Left hindlimb (tissue), 1 donor: ENCODE results near the gene CXADR.
"Not testable (repeated sequence)": the region's sequence is repeated elsewhere in the genome, so short reads cannot be mapped to it uniquely, and the experiment has no call there.

ENCODE experiments used
- DNase-seq: peaks from one replicate; pipeline ENCODE4 v3.0.0-alpha.2; 2018

CXADR gene

DNA sequence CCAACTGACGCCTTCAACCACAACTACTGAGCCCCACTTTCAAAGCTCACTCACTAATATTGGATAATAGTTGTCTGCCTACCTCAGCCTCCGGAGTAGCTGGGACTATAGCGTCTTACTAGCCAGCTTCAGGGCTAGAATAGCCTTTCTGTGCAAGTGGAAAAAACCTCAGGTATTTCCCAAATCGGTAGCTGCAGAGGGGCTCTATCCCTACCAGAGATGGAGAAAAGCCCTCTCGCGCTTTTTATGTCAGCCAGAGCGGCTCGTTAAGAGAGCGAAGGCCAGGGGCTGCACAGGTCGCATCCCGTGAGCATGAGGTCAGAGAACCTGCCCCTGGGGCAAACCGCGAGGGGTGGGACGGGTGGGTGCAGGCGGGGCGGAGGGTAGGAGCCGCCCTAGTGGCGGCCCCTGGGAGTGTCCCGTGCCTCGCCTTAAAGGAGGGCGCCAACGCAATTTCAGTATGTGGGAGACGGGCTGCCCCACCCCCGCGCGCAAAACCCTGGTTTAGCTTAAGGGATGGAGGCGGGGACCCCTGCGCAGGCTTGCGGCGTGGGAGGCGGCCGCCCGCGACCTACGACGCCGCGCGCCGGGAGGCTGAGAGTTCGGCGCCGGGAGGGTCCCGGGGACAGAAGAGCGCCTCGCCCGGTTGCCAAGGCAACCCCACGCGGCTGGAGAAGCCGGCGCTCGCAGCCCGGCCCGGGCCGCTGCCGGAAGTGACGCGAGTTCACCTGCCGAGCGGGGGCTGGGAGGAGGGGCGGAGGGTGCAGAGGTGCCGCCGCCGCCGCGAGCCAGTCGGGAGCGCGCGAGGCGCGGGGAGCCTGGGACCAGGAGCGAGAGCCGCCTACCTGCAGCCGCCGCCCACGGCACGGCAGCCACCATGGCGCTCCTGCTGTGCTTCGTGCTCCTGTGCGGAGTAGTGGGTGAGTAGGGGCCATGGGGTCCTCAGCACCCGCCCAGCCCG is at the start of gene CXADR:
CXADR (plus strand) TSS at position 791 of the 961 bp plus-strand sequence; CDS start at position 878, 87 bp downstream.
- peak; percentile 52 for DNase-seq

DNA sequence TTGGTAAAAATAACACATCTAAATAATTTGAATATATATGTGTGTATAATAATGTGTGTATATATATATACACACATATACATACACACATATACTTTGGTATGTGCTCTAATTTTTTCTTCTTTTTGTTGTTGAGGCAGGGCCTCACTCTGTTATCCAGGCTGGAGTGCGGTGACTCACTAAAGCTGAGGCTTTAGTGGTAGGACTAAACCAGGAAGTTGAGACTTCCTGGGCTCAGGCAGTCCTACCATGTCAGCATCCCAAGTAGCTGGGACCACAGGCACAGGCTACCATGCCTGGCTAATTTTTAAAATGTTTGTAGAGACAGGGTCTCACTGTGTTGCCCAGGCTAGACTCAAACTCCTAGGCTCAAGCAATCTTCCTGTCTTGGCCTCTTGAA is 46.7 kb upstream of the CXADR start:
- DNase-seq = no peak

DNA sequence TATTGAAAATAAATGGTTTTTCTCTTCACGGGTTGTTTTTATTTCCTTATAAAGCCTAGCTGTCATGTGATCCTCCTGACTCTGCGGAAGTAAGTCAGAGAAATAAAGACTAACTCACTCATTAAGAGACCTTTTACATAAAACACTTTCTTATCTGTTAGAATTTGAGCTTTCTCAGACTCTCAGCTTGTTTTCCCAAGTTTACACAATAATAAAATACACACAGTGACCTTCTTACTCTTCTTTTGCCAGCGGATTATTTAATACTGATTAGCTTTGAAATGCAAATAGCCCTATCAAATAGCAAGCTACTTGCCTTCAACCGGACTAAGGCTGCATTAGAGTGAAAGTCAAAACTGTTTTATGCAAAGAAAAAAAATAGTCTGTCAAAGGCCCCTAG is 45.5 kb upstream of the CXADR start:
- DNase-seq = no peak

DNA sequence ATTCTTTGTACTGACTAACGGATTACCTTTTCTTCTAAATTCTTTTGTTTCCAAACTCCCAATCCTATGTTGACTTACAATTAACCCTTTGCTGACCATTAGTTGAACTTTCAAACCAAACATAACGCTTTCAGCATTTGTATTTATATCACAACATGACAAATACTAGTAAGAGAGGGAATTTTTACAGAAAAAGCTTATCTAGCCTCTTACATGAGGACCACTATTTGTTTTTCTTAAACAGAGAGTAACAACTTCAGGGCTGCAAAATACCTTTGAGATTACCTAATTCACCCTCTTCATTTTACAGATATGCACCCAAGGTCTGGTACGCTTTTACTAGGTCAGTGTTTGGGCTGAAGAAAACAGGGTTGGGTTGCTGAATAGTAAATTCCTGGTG is 45.0 kb upstream of the CXADR start:
- DNase-seq = no peak

DNA sequence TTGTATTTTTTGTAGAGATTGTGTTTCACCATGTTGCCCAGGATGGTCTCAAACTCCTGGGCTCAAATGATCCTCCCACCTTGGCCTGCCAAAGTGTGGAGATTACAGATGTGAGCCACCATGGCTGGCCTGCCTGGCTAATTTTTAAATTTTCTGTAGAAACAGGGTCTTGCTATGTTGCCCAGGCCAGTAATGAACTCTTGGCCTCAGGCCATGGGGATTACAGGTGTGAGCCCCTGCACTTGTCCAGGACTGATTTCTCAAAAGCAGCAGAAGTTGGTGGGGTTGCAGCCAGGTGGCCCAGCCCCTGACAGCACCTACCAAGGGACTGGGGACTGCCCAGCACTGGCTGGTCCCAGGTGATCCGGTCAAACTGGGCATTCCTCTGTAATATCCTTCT is 44.1 kb upstream of the CXADR start:
- no peak for DNase-seq

DNA sequence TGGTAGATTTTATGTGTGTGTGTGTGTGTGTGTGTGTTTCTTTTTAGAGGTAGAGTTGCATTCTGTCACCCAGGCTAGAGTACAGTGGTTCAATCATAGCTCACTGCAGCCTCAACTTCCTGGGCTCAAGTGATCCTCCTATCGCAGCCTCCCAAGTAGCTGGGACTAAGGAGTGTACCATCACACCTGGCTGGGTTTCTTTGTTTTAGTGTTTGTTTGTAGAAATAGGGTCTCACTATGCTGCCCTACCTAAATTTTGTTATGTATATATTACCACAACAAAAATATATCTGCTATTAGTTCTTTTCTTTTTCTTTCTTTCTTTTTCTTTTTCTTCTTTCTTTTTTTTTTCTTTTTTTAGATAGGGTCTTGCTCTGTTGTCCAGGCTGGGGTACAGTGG is 43.1 kb upstream of the CXADR start:
- no peak for DNase-seq

DNA sequence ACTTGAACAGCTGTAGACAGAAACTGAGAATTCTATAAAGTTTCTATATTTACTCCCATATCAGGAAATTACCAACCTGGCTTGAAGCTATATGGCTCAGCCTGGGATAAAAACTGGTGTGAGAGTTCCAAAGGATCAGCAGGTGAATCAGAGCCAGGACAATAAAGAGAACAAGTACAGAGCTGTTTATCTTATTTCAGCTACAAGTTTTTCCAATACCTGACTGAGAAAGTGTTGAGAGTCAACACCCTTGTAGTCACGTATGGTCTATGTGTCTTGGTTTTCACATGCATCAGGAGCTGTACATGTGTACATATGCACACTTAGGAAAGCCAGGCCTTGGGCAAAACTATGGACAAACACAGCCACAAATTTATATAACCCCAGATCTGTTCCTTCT is 40.7 kb upstream of the CXADR start:
- no peak for DNase-seq

DNA sequence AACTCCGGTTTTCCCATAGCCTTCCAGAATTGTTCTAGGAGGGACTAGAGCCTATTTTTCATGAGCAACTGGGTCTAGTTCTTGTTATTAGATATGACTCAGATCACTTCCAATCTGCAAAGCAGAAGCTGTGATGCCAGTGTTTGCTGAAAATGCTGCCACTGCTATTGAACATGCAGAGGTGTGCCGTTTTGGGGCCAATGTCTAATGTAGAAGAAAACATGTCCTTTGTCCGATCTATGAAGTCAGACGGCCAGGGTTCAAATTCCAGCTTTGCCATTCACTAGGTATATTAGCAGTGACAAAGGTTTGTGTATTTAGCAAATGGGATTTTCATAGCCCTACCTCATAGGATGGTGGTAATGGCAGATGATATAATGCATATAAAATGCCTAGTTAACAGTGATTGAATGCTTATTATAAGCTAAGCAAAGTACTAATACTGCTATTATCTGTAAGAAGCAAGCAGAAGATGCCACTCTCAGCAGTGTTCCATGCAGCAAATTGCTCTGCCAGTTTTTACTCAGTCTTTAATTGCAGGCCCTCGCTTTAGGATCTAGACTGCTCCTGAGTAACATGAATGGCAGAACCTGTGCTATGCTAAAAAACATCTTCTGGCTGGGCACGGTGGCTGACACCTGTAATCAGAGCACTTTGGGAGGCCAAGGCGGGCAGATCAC is 40.1 kb upstream of the CXADR start:
- DNase-seq = no peak

DNA sequence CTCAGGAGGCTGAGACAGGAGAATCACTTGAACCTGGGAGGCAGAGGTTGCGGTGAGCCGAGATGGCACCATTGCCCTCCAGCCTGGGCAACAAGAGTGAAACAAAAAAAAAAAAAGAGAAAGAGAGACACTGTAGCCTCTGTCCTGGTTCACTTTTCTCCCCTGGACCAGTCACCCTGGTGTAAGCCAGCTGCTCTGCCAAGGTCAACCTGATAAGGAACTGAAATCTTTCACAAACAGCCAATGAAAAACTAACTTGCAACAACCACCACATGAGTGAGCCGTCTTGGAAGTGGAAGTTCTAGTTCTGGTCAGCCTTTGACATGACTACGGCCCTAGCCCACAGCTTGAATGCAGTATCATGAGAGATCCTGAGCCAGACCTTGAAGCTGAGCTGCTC is 36.8 kb upstream of the CXADR start:
- no peak for DNase-seq

DNA sequence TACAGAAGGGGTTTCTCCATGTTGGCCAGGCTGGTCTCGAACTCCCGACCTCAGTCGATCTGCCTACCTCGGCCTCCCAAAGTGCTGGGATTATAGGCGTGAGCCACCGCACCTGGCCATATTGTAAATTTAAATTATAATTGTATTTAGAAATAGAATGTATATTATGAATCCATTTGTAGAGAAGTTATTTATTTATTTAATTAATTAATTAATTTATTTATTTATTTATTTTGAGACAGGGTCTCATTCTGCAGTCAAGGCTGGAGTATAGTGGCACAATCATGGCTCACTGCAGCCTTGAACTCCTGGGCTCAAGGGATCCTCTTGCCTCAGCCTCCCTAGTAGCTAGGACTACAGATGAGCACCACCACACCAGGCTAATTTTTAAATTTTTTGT is 34.7 kb upstream of the CXADR start:
- DNase-seq = not testable (repeated sequence)

DNA sequence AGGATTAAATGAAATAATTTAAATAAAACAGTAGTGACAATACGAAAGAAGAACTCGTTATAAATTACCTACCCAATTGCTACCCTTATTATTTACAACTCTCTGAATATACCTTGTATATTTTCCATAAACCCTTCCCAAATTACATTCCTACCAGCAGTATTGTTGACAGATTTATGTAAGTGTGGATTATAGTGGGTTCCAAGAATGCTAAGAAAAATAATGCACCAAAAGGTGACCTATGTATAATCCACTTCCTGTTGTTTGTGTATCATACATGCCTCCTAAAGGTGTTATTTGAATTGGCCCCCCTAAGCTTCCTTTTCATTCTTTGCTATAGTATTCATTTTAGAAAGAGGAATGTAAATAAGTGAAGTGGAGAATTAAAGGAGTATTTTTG is 33.2 kb upstream of the CXADR start:
- DNase-seq = no peak

DNA sequence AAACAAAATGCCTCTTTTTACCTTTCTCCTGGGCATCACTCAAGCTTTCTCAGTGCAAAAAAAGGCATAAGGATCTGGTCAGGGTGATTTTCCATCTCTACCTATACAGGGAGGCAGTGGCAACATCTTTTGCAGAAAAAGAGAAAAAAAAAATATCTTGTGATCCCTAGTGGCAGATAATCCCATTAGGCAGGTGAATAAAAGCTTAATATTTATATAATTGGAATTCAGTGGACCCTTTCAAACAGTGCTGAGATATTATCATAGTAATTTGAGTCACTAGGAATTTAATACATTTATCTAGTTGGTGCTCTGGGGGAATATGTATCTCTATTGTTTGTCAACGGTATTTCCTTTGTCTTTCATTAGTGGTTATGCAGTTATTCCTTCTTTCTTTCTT is 29.9 kb upstream of the CXADR start:
- DNase-seq = no peak

DNA sequence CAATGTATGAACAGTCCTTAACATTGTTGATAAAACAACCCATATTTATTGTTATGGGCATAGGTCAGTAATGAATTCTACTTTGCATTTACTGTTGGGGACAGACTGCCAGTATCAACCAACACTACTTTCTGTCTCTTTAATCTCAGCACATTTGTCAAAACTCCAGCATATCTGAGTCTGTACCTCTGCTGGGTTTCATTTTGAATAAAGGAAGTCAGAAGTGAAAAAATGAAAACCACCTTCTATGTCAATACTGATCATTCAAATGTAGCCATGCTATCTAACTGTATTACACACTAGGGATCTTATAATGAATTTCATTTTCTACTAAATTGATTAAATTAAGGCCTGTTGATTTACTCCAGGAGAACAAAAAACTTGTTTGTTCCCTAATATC is 24.2 kb upstream of the CXADR start:
- no peak for DNase-seq

DNA sequence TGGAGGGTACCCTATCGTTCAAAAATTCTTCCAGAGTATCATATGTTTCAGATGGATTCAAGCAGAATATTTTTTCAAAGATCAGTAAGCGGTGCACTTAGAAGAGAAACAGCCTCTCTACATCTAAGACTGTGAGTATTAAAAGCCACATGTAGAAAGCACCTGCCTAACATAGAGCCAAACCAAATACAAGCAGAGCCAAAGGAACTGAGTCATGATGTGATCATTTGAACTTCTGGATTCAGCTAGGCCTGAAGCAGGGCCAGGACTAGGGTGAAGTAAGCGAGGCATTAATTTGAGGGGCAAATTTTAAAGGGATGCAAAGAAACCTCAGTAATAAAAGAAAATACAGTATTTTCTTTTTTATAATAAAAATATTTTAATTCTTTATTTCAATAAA is 23.3 kb upstream of the CXADR start:
- not testable (repeated sequence) for DNase-seq

DNA sequence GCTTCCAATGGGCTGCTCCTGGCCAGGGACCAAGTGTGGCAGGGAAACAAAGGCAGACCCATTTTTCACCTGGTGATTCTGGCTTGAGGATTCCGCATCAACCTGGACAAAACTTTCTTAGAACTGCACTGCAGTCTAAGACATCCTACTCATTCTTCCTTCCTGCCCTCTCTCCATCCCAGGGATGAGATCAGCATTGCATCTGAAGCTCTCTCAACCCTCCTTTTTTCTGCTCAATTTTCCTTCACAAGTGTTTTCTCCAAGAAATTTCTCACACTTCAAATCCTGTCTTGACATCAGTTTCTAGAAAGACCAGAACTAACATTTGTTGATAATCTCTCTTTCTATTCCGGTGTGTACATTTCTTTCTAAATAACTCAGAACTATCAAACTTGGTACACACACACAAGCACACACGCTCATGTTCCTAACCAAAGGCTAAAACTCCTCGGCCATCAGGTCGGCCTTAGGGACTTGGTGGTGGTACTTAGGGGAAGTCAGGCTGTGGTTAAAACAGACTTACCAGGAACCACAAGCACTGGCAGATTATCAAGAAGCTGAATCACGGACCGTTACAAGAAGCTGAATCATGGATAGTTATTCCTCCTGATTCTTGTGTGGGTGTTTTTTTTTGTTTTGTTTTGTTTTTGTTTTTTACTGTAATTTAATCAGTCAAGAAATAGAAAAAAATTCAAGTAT is 21.0 kb upstream of the CXADR start:
- DNase-seq = peak; percentile 40

DNA sequence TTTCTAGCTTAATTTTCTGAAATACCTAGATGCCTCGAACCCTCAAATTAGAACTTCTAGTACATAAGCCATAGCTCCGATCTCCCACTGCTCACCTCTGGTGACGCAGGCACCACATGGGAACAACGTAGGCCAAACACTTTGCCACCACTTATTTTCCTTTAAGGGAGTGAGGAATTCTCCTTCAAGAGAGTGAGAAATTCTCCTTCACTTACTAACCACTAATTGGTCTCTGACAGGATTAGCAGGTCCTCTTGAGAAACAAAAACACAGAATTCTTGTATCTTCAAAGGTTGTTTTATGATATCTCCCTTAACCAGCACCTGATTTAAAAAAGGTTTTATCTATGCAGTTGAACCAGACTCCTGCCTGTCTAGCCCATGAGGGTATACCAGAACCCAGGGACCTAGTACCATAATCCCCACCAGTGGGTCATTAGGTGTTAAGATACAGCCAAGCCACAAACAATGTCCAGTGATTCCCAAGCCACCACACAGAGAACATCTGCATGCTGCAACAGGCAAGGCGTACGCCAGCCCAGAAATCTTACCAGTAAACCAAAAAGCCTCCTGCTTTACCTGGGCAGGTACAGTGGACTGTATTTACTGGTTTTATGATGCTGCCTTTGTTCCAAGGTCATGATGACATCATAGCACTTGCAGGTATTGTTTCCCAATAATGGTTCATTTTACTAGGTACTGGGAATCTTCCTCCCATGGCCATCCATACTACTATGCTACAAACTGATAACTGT is 20.3 kb upstream of the CXADR start:
- DNase-seq = no peak

DNA sequence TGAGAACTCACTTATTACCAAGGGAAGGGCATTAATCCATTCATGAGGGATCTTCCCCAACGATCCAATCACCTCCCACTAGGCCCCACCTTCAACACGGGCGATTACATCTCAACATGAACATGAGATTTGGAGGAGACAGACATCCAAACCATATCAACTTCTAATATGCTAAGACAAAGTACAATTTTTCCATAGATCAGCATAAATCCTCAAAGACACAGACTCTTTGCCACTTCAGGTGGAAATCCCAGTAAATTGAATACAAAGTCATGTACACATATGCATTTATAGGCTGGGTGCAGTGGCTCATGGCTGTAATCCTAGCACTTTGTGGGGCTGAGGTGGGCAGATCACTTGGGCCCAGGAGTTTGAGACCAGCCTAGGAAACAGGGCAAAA is 18.8 kb upstream of the CXADR start:
- no peak for DNase-seq

DNA sequence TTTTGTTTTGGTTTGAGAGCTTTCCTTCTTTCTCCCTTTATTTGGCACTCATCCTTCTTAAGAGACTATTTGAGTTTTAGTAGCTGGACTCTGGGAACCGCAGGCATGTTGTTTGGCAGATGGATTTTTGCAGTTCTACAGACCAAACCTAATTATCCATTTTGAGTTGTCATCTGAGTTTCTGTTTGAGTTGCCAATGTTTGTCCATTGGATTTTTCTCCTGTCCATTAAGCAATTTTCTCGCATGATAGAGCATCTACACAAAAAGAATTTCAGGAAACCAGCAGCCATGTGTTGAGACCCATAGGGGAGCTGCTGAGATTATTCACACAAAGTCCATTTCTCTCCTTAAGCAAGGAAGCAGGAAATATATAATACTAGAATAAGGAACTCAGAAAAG is 17.2 kb upstream of the CXADR start:
- no peak for DNase-seq

DNA sequence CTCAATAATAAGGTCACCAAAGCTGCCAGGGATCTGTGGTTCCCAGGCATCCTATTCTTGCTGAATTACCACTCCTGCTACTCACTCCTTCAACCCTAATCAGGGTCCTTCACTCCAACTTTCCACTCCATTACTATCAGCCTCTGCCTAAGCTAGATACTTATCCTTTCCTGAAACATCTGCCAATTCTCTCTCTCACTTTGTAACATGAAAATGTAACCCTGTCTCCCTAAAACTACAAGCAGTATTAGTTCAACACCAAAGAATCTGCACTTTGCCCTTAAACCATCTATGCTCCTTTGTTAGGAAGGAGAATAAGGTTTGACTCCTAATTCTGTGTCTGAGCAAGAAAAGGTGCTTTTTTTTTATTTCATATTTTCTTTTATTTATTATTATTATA is 15.5 kb upstream of the CXADR start:
- DNase-seq = no peak

DNA sequence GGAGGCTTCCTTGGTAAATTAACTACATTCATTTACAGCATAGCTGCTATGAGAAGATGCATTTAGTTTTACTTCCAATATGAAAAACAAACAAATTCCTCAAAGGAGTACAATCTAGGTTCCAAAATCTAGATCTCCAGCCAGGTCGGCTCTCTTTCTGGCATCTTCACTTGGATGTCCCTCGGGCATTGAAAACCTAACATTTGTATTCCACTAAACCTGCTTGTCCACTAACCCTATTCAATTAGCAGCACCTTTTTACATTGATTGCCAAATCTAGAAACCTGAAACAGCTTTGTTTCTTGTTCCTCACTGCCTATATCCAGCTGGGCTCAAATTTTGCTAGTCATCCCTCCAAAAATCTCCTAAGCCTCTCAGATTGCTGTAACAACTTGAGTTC is 14.3 kb upstream of the CXADR start:
- no peak for DNase-seq

DNA sequence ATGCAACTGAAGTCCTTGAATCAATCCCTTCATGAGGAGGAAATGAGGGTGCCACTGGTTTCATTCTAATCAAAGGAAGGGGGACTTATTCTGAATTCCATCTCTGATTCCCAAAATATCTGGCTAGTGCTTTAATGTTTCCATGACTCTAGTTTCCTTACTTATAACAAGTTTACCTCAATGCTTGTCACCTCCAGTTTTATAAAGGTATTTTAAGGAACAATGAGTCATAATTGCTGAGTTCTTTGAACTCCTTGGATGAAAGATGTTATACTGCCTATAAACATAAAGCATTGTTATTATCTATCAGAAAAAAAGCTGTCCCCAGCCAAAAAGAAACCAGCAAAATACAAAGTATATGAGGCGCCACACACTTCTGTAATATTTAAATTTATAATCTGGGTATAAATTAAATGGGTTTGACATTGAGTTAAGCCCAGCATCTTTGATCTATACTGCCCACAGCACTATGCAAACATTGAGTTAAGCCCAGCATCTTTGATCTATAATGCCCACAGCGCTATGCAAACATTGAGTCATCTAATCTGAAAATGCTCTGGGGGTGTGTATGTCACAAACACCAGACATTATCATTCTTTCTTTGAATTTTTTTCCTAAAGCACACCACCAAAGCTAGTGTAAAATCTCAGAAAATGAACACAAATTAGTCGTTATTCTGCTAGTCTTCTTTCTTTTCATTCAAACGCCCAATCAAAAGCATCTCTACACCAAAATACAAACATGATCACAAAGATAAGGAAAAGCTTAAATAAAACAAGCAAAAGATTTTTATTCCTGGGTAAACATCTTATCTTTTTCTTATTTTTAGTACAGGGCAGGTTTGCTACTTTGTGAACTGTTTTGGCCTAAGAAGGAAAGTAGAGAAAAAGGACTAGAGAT is 11.5 kb upstream of the CXADR start:
- no peak for DNase-seq

DNA sequence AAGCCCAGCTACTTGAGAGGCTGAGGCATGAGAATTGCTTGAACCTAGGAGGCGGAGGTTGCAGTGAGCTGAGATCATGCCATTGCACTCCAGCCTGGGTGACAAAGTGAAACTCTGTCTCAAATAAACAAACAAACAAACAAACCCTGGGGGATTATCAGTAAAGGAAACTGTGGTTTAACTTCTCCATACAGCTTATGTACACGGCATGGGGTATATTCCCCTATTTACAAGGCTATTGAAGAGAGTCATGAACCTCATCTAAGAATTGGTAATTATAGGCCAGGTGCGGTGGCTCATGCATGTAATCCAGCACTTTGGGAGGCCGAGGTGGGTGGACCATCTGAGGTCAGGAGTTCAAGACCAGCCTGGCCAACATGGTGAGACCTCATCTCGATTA is 9.9 kb upstream of the CXADR start:
- not testable (repeated sequence) for DNase-seq
